WERI-Rb-1 (cell line): Measurements from ENCODE around the gene HS3ST3A1.

ENCODE experiments used
- DNase-seq: peaks from one replicate; pipeline ENCODE4 v3.0.0-alpha.2; 2020
- H3K27ac ChIP-seq: fragments of 250-450 bp; sonication (Bioruptor Pico); 2 replicates; pipeline ENCODE4 v1.5.1; 2020; ENCODE audit warnings: mild to moderate bottlenecking, moderate library complexity
- H3K27me3 ChIP-seq: fragments of 250-450 bp; sonication (Bioruptor Pico); 2 replicates; pipeline ENCODE4 v1.5.1; 2021; ENCODE audit warnings: mild to moderate bottlenecking, low read depth, moderate library complexity; ENCODE audit not compliant: insufficient read depth, severe bottlenecking
- H3K36me3 ChIP-seq: fragments of 250-450 bp; sonication (Bioruptor Pico); 2 replicates; pipeline ENCODE4 v1.5.1; 2020; ENCODE audit warnings: mild to moderate bottlenecking, moderate library complexity
- H3K4me3 ChIP-seq: 2 replicates; pipeline ENCODE4 v1.5.1; 2011; ENCODE audit warnings: low read depth, mild to moderate bottlenecking, control low read depth, low read length
- H3K9me3 ChIP-seq: fragments of 250-450 bp; sonication (Bioruptor Pico); 2 replicates; pipeline ENCODE4 v1.5.1; 2021; ENCODE audit warnings: mild to moderate bottlenecking, moderate library complexity; ENCODE audit not compliant: severe bottlenecking
- TF ChIP-seq, protein P1 (sequence below): IDR thresholded peaks from 2 replicates; pipeline ENCODE4 v1.5.1; 2011; ENCODE audit warnings: low read depth, mild to moderate bottlenecking, control low read depth, inconsistent platforms, low read length

Gene HS3ST3A1

DNA sequence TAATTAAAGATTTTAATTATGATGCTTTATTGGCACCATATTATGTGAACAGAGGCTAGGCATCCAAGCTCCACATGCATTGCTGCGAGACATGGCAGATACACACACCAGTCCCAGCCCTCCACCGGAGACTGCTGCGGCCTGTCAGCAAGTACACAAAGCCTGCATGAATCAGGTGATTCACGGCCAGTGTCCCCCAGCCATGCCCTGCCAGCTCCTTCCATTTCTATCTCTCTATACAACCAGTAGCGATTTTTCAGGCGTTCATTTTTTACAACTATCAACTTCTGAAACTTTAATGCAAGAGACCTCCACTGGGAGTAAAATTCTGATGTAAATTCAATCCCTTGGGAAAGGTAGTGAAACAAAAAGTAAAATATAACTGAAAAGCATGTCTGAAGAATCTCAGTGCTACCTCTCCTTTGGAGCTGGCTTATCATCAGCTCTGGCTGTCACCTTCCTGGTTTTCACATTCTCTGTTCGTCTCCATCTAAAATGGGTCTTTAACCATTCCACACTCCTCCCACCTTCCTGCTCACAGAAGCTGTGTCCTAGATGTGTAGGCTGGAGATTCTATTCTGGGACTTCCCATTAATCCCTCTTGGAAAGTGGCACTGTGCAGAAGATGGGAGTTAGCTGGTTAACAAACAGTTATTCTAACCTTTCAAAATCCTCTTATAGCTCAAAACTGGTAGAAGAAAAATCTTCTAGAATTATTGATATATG is 32.2 kb downstream of the HS3ST3A1 start:
- TF ChIP-seq, protein P1, sequence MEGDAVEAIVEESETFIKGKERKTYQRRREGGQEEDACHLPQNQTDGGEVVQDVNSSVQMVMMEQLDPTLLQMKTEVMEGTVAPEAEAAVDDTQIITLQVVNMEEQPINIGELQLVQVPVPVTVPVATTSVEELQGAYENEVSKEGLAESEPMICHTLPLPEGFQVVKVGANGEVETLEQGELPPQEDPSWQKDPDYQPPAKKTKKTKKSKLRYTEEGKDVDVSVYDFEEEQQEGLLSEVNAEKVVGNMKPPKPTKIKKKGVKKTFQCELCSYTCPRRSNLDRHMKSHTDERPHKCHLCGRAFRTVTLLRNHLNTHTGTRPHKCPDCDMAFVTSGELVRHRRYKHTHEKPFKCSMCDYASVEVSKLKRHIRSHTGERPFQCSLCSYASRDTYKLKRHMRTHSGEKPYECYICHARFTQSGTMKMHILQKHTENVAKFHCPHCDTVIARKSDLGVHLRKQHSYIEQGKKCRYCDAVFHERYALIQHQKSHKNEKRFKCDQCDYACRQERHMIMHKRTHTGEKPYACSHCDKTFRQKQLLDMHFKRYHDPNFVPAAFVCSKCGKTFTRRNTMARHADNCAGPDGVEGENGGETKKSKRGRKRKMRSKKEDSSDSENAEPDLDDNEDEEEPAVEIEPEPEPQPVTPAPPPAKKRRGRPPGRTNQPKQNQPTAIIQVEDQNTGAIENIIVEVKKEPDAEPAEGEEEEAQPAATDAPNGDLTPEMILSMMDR = no peak
- Histone ChIP-seq H3K27me3 (no peaks in the 10 kb centered on the region), H3K4me3 (no peak overlapping the region), H3K36me3 (no peaks in the 10 kb centered on the region), H3K9me3 (peaks cover 3% of the 10 kb centered on the region), H3K27ac (no peak overlapping the region)
- DNase-seq = no peak

GRCh38 chr17:13568582-13569397 is 32.9 kb downstream of the HS3ST3A1 start:
- Histone ChIP-seq H3K4me3 (no peak overlapping the region), H3K27ac (no peak overlapping the region), H3K9me3 (peaks cover 3% of the 10 kb centered on the region), H3K27me3 (no peaks in the 10 kb centered on the region), H3K36me3 (no peaks in the 10 kb centered on the region)
- TF ChIP-seq, protein P1 = no peak
- DNase-seq = no peak

DNA sequence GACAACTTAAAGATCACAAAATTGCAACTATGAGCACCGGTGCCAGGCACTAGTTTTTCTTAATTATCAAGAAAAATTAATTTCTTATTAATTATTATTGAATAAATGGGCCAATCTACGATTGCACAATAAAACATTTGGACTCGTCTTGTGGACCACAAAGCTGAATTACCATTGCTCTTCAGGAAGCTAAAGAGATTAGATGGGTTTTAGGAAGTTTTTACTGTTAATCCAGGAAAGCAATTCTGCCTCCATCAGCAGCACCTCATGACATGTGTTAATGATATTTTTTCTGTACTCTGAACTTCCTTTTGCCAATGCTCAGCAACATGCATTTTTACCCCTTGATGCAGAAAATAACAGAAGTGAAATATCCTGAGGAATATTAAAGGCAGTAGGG is 37.9 kb downstream of the HS3ST3A1 start:
- DNase-seq = no peak
- Histone ChIP-seq H3K36me3 (no peaks in the 10 kb centered on the region), H3K27ac (no peak overlapping the region), H3K27me3 (no peaks in the 10 kb centered on the region), H3K4me3 (no peak overlapping the region), H3K9me3 (peaks cover 3% of the 10 kb centered on the region)
- TF ChIP-seq, protein P1 = no peak

GRCh38 chr17:13562271-13562800 is 39.4 kb downstream of the HS3ST3A1 start:
- no peaks in the 10 kb centered on the region for H3K36me3 ChIP-seq
- H3K27me3 ChIP-seq = no peaks in the 10 kb centered on the region
- no peak overlapping the region for H3K27ac ChIP-seq
- H3K9me3 ChIP-seq = peaks cover 2% of the 10 kb centered on the region
- no peak overlapping the region for H3K4me3 ChIP-seq
- no peak for DNase-seq
- TF ChIP-seq, protein P1 = no peak

DNA sequence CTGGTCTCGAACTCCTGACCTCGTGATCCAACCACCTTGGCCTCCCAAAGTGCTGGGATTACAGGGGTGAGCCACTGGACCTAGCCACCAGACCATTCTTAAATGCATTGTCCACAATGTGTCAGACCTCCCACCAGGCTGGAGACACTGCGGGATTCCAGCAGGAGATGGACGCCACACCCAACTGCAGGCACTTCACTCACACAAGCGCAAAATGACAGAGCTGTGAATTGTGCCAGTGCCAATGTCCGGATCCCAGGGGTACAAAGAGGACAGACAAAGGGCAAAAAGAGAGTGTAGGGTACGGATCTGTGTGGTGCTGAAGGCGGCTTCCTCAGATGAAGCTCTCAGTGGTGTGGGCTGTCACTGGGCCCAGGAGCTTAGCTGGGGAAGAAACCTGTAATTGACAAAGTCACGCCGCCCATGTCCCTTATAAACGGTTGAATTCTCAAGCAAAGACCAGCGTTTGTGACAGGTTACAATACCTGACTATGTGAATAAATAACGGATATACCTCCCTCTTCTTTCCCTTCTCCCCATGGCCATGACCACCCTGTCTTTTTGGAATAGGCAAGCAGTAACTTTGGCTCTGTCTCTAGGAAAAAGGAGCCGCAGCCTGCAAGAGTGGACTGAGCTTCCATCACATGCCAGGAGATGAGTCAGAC is 40.0 kb downstream of the HS3ST3A1 start:
- no peak overlapping the region for H3K4me3 ChIP-seq
- no peak for DNase-seq
- H3K27ac ChIP-seq = no peak overlapping the region

More for the DNA sequence above, 40.0 kb downstream of the HS3ST3A1 start:
- TF ChIP-seq, protein P1 = no peak
- Histone ChIP-seq H3K9me3 (no peaks in the 10 kb centered on the region), H3K36me3 (no peaks in the 10 kb centered on the region), H3K27me3 (no peaks in the 10 kb centered on the region)
